SU-DHL-6 (cell line): ENCODE data around the gene DCBLD2.

Experiments
- H2AFZ ChIP-seq: fragments of 200-600 bp; sonication (generic); 2 replicates; pipeline ENCODE4 v1.6.1; 2014; ENCODE audit warnings: low read depth, mild to moderate bottlenecking, moderate library complexity, mixed read lengths, antibody characterized with exemption, low read length; ENCODE audit not compliant: severe bottlenecking
- H3F3A ChIP-seq: fragments of 200-600 bp; shearing (Covaris generic); 2 replicates; pipeline ENCODE4 v1.6.0; 2016; ENCODE audit warnings: antibody characterized with exemption, mild to moderate bottlenecking; ENCODE audit not compliant: insufficient read depth
- H3K27ac ChIP-seq: fragments of 200-600 bp; sonication (generic); 2 replicates; pipeline ENCODE4 v1.5.1; 2016; ENCODE audit warnings: low read depth, mild to moderate bottlenecking, low read length, moderate library complexity, mixed read lengths
- H3K27me3 ChIP-seq: fragments of 200-600 bp; sonication (generic), shearing (Covaris generic); 2 replicates; pipeline ENCODE4 v1.6.0; 2014; ENCODE audit warnings: mild to moderate bottlenecking, low read length
- H3K36me3 ChIP-seq: fragments of 200-600 bp; sonication (generic); 2 replicates; pipeline ENCODE4 v1.6.1; 2014; ENCODE audit warnings: mild to moderate bottlenecking, low read length, mixed read lengths
- H3K4me2 ChIP-seq: fragments of 300-600, 200-600 bp; shearing (Covaris generic), sonication (generic); 2 replicates; pipeline ENCODE4 v1.6.0; 2014; ENCODE audit warnings: low read length, low read depth, mild to moderate bottlenecking; ENCODE audit not compliant: poor library complexity, severe bottlenecking
- H3K4me3 ChIP-seq: fragments of 200-600 bp; sonication (generic); 2 replicates; pipeline ENCODE4 v1.5.1; 2014; ENCODE audit warnings: antibody characterized with exemption, low read length, mild to moderate bottlenecking, mixed read lengths; ENCODE audit not compliant: insufficient read depth, poor library complexity, severe bottlenecking
- H3K79me2 ChIP-seq: fragments of 200-600 bp; sonication (generic); 2 replicates; pipeline ENCODE4 v1.6.1; 2014; ENCODE audit warnings: mild to moderate bottlenecking, low read length, moderate library complexity; ENCODE audit not compliant: insufficient read depth
- H3K9ac ChIP-seq: fragments of 200-600 bp; sonication (generic); 2 replicates; pipeline ENCODE4 v1.7.0; 2014; ENCODE audit warnings: mild to moderate bottlenecking, low read length
- H3K9me2 ChIP-seq: fragments of 200-600 bp; sonication (generic); replicated peaks from 2 replicates; pipeline ENCODE4 v1.6.1; 2014; ENCODE audit warnings: low read length; ENCODE audit not compliant: insufficient read depth
- H3K9me3 ChIP-seq: fragments of 200-600 bp; sonication (generic); 2 replicates; pipeline ENCODE4 v1.6.1; 2014; ENCODE audit warnings: low read length, mixed read lengths; ENCODE audit not compliant: insufficient read depth
- H4K20me1 ChIP-seq: fragments of 200-600 bp; sonication (generic); 2 replicates; pipeline ENCODE4 v1.6.1; 2014; ENCODE audit warnings: low read depth, mild to moderate bottlenecking, antibody characterized with exemption, low read length, moderate library complexity, mixed read lengths
- EZH2phosphoT487 ChIP-seq: fragments of 200-600 bp; sonication (generic), shearing (Covaris generic); conservative IDR thresholded peaks from 2 replicates; pipeline ENCODE4 v1.6.1; 2018; ENCODE audit warnings: mild to moderate bottlenecking, antibody characterized with exemption, low read length, moderate library complexity, mixed read lengths
- TF ChIP-seq, protein P1 (sequence below): fragments of 200-600 bp; sonication (generic); IDR thresholded peaks from one replicate; pipeline ENCODE4 v1.5.1; 2017; ENCODE audit warnings: antibody characterized with exemption, mild to moderate bottlenecking, low read length, moderate library complexity; ENCODE audit not compliant: insufficient read depth, poor library complexity, severe bottlenecking

DCBLD2 gene

GRCh38 chr3:98906230-98906629 is 4.7 kb upstream of the DCBLD2 start:
- Histone ChIP-seq H3K27ac (no peak overlapping the region), H3K4me2 (no peak overlapping the region), H3F3A (no peaks in the 10 kb centered on the region), H3K79me2 (no peaks in the 10 kb centered on the region), H3K9me2 (no peaks in the 10 kb centered on the region), H3K36me3 (no peaks in the 10 kb centered on the region), H3K9me3 (no peaks in the 10 kb centered on the region), H3K9ac (no peak overlapping the region), H4K20me1 (no peaks in the 10 kb centered on the region), H3K4me3 (no peak overlapping the region), H3K27me3 (no peaks in the 10 kb centered on the region), H2AFZ (no peak overlapping the region)
- no peak for TF ChIP-seq EZH2phosphoT487

DNA sequence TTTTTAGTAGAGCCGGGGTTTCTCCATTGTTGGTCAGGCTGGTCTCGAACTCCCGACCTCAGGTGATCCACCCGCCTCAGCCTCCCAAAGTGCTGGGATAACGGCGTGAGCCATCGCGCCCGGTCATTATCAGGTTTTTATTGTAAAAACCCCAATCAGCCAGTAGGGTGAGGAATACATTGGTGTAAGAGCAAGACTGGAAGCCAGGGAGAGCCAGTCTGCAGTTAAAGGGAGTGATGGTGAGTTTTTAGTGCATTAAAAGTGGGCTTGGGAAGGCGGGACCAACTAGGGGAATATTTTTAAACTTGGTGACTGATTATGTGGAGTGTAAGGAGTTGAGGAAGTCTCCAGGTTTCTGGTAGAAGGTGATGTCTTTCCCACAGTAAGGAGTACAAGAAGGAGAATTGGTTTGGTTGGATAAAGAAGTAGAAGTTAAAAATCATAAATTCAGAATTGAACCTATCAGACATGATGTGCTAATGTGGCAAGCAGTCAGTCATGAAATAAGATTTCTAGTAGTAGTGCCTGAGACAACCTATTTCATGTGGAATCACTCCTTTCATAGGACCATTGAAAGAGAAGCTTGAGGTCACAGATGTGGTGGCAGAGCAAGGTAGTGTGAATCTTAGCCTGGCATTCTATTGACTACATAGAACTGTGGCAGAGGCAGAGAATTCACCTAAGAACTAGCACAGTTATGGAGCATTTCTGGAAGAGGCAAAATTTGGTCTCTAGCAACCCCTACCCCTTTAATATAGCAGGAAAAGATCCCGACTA is 2.4 kb upstream of the DCBLD2 start:
- Histone ChIP-seq H3K9ac (no peak overlapping the region), H3K4me3 (no peak overlapping the region), H3F3A (no peaks in the 10 kb centered on the region), H2AFZ (no peak overlapping the region), H3K9me2 (no peaks in the 10 kb centered on the region), H3K27me3 (no peaks in the 10 kb centered on the region), H4K20me1 (no peaks in the 10 kb centered on the region), H3K79me2 (no peaks in the 10 kb centered on the region), H3K4me2 (no peak overlapping the region), H3K9me3 (no peaks in the 10 kb centered on the region), H3K27ac (no peak overlapping the region), H3K36me3 (no peaks in the 10 kb centered on the region)
- TF ChIP-seq, protein P1, sequence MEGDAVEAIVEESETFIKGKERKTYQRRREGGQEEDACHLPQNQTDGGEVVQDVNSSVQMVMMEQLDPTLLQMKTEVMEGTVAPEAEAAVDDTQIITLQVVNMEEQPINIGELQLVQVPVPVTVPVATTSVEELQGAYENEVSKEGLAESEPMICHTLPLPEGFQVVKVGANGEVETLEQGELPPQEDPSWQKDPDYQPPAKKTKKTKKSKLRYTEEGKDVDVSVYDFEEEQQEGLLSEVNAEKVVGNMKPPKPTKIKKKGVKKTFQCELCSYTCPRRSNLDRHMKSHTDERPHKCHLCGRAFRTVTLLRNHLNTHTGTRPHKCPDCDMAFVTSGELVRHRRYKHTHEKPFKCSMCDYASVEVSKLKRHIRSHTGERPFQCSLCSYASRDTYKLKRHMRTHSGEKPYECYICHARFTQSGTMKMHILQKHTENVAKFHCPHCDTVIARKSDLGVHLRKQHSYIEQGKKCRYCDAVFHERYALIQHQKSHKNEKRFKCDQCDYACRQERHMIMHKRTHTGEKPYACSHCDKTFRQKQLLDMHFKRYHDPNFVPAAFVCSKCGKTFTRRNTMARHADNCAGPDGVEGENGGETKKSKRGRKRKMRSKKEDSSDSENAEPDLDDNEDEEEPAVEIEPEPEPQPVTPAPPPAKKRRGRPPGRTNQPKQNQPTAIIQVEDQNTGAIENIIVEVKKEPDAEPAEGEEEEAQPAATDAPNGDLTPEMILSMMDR: no peak
- TF ChIP-seq EZH2phosphoT487: no peak

- Histone ChIP-seq H2AFZ (no peak overlapping the region), H3F3A (no peaks in the 10 kb centered on the region), H3K9me2 (no peaks in the 10 kb centered on the region), H3K27me3 (no peaks in the 10 kb centered on the region), H3K9ac (no peak overlapping the region), H3K4me2 (no peak overlapping the region), H3K27ac (no peak overlapping the region), H3K79me2 (no peaks in the 10 kb centered on the region), H3K36me3 (no peaks in the 10 kb centered on the region), H4K20me1 (no peaks in the 10 kb centered on the region), H3K9me3 (no peaks in the 10 kb centered on the region), H3K4me3 (no peak overlapping the region)
- TF ChIP-seq, protein P1: no peak
- no peak for TF ChIP-seq EZH2phosphoT487
Observed at GRCh38 chr3:98903099-98903498, 1.6 kb upstream of the DCBLD2 start.

DNA sequence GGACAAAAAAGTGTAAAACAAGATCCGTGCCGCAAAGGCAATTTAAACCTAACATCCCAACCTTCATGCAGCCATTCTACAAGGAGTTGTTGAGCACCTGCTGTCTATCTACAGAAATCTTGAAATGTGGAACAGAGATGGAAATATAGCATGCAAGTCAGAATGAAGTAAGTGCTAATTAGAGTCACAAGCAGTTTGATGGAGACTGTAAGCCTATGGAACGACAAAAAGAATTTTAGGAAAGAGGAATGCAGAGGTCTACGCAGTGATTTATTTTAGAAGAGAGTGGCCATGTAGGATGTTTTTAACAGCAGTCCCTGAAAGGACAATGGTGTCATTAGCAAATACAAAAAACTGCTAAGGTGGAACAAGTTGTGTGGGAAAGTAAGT is 851 bp upstream of the DCBLD2 start:
- H3K4me3 ChIP-seq: no peak overlapping the region
- H2AFZ ChIP-seq: no peak overlapping the region
- no peak overlapping the region for H3K27ac ChIP-seq
- H3K9me3 ChIP-seq: no peaks in the 10 kb centered on the region
- no peak overlapping the region for H3K9ac ChIP-seq
- no peaks in the 10 kb centered on the region for H3F3A ChIP-seq
- H3K9me2 ChIP-seq: no peaks in the 10 kb centered on the region
- no peak overlapping the region for H3K4me2 ChIP-seq
- no peaks in the 10 kb centered on the region for H4K20me1 ChIP-seq
- no peaks in the 10 kb centered on the region for H3K79me2 ChIP-seq
- no peak for TF ChIP-seq EZH2phosphoT487
- TF ChIP-seq, protein P1: no peak
- no peaks in the 10 kb centered on the region for H3K36me3 ChIP-seq
- no peaks in the 10 kb centered on the region for H3K27me3 ChIP-seq
